Stimulated activated CD8-positive, alpha-beta memory T cell treated with anti-CD3 and anti-CD28 coated beads, Interleukin-4, amount 100 ng/mL, for 24 hours (primary cell): ENCODE data around the gene AKAP6.

Source experiments
- DNase-seq: peaks from one replicate; pipeline ENCODE4 v3.0.0-alpha.2; 2020; ENCODE audit warnings: low read depth

Gene AKAP6

DNA sequence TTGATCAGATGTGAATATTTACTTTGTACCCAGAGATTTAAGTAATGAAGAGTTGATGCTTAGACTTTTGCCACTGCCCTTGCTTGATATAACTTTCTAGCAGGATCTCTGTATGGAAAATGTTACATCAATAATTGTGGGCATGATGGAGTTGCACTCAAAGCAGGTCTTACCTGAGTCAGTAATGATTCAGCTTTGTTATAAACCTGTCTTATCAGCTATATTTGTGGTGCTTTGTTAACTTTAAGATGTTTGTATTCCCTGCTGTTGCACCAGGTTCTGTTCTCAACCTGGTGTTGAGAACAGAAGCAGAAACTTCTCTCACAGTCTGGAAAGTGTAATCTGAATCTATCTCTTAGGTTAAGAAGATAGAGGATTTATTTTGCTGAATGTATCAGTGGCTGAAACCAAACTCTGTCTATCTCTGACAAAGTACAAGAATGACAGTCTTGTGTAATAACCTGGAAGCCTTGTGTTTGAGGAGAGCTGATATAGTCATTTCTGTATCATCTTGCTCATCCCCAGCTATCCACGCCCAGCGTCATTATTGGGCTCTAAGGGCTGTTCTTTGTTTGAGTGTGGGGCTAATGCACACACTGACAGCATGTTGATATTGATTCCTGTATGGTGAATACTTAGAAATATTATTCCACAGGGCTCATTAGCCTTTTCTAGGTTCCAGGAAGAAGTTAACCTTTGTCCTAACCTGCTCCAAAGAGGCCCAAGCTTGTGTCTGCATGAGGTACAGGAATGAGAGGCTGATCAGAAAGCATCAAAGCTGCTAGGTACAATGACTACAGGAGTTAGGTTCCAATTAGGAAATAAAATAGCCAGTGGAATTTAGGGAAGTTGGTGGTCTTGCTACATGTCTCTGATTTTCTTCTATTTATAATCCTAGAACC lies 3.6 kb downstream of the AKAP6 start:
- no peak for DNase-seq

GRCh38 chr14:32336702-32337101 lies 7.6 kb downstream of the AKAP6 start:
- no peak for DNase-seq

GRCh38 chr14:32337759-32338158 lies 8.7 kb downstream of the AKAP6 start:
- no peak for DNase-seq

DNA sequence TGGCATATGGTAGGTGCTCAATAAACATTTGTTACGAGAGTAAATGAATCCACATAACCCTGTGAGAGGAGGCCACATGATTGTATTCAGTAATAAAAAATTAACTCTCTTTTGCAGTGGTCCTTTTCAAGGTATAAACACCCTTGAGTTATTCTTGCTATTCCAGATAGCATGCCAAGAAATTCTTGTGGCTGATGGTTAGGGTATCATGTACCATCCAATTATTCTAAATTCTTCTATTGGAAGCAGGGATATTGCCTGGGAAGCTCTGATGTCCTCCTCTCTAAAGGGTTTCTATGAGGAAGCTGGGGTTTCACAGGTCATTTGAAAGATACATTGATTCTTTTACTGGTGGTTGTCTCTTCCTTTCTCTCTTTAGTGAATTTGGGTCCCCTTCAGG lies 10.1 kb downstream of the AKAP6 start:
- DNase-seq: no peak

DNA sequence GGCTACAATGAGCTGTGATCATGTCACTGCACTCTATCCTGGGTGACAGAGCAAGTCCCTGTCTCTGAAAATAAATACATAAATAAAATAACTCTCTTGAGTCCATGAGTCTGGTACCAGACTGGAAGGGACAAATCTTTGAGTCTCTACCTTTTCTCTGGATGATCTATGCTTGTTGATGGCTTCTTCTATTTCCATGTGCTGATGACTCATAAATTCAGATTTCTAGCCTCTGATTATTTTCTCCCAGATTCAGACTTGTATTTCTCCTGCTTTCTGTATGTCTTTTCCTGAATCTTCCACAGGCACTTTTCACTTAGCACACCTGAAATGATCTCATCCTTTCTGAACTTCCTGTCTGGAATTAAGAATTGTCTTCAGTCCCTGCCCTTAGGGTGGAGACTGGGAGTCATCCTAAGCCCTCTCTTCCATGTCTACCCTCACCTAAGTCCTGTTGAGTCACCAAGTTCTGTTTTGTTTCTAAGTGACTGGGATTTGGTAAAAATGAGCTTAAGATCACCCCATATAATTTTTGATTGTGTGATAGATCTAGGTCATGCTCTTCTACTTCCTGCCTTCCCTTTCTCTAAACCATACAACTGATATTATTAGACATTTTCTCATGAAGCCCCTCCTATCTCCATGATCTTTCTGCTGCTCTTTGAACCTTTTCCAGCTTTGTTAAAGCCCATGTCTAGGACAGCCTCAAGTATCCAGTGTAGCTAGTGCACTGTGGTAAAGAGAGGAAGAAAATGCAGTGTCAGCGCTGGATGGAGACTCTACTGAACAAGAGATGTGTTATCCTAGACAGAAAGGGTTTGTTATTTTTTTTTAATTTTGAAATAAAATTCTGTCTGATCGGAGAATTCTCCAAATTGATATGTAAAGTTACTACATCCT lies 13.1 kb downstream of the AKAP6 start:
- DNase-seq: no peak

GRCh38 chr14:32342847-32343194 lies 13.7 kb downstream of the AKAP6 start:
- no peak for DNase-seq

- no peak for DNase-seq
Measured at GRCh38 chr14:32343926-32344430, 14.9 kb downstream of the AKAP6 start.

- no peak for DNase-seq
Measured at GRCh38 chr14:32345311-32345791, 16.3 kb downstream of the AKAP6 start.

- no peak for DNase-seq
Measured at GRCh38 chr14:32349322-32349721, 20.2 kb downstream of the AKAP6 start.

DNA sequence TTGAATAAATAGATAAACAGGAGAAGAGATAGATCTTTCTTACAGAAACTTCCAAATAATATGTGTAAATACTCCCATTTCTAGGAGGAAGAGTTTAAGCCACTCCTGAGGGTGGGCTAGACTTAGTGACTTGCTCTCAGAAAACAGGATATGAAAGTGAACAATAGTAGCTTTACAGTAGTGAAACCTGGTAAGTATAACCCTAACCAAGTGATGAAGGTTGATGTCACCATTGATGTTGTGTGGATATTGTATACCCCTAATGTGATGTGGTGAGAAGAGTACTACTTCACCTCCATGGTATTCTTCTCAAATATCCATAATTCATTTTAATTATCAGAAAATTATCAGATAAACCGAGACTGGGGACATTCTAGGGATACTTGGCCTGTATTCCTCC lies 20.9 kb downstream of the AKAP6 start:
- DNase-seq: no peak

DNA sequence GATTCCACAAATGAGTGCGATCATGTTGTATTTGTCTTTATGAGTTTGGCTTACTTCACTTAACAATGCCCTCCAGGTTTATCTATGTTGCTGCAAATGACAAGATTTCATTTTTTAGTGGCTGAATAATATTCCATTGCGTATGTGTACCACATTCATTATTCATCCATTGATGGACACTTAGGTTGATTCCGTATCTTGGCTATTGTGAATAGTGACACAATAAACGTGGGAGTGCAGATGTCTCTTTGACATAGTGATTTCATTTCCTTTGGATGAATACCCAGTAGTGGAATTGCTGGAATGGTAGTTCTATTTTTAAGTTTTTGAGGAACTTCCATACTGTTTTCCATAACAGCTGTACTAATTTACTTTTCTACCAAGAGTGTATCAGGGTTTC lies 23.5 kb downstream of the AKAP6 start:
- no peak for DNase-seq

DNA sequence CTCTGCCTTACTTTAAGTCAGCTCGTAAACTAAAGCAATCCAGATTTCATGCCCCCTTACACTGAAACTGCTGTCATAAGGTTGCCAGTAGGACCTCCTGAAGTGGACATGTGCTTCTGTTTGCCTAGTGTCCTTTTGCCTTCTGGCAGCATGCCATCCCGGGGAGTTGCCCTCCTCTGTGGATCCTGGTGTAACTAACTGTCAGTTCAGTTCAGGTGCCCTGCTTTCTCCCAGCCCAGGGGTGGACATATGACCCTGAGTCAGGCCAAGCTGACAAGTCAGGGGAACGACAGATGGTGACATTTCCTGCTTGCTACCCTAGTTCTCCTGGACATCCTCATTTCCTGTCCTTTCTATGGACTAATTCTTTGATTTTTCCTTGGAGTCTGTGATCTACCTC lies 25.6 kb downstream of the AKAP6 start:
- DNase-seq: no peak

GRCh38 chr14:32358781-32359180 lies 29.7 kb downstream of the AKAP6 start:
- no peak for DNase-seq

GRCh38 chr14:32361674-32362073 lies 32.6 kb downstream of the AKAP6 start:
- no peak for DNase-seq

DNA sequence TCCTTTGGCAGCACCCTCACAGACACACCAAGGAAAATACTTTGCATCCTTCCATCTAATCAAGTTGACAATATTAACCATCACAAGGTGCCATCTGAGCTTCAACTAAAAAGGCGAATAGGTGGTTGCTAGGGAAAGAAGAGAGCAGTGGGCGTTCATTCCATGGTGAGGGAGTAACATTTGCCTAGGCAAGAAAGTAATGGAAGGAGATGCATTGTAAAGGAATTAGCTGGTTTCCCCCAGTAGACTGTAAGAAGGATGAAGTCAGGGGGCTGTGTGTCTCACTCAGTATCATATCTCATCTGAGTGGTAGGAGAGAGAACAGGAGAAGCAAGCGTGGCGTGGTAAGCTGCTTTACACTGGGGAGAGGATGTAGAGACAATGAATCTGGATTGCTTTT lies 34.7 kb downstream of the AKAP6 start:
- no peak for DNase-seq

- DNase-seq: no peak
Measured at GRCh38 chr14:32364941-32365340, 35.8 kb downstream of the AKAP6 start.

DNA sequence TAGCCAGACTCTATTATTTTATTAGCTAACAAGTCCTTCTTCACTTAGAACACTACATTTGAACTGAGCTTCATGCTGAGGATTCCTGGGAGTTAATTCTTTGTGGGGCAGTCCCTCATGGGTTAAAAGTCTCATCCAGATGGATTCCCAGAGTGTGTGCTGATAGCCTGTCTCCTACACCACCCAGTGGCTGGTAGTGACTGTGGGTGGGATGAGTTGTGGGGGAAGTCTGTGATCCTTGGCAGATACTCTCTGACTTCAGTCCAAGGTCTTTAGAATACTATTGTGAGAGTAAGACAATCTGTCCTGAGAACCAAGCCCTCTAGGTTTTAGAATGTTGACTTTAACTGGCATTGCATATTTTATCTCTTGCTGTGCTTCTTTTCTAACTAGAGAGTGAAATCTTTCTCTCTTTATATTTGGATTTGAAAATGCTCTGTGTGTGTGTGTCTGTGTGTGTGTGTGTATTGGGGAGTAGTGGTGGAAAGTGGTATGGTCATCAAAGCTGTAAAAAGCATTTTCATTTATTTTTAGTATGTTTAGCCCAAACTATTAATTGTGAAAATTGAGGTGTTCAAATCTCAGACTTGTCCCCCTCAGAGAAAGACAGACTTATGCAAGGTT lies 37.3 kb downstream of the AKAP6 start:
- no peak for DNase-seq

- no peak for DNase-seq
Measured at GRCh38 chr14:32366986-32367385, 37.9 kb downstream of the AKAP6 start.

DNA sequence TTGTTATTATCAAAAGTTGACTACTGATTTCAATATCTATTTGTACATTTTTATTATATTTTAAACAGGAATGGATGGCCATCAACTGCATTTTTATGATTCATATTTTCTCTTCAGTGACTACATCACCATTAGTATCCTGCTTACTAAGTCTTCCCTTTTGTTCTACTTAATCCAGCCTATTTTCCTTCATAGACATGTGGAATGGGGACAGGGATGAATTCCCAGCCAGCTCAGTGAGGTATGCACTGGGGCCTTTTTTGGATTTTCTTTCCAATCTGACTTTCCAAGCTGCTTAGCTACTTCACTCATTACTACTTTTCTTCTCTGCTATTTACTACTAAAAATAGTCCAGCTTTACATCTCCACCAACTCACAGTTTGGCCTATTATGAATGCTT lies 38.4 kb downstream of the AKAP6 start:
- DNase-seq: no peak

GRCh38 chr14:32368107-32368506 lies 39.0 kb downstream of the AKAP6 start:
- no peak for DNase-seq

DNA sequence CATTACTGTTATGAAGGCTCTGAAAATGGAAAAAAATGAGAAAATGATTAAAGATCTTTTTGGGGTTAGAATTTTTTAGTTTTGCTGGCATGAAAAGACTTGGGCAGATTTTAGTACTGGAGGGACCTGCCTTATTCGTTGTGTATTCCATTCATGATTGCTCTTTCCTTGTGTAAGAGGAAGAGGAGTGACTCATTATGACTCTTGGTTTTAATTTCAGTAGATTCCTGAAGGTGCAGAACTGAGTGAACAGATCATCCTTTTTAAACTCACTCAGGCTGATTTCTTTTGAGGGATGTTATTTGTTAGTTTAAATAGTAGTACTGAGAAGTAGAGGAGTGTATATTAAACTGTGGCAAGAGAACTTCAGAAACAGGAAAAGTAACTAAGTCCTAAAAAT lies 41.6 kb downstream of the AKAP6 start:
- DNase-seq: no peak

DNA sequence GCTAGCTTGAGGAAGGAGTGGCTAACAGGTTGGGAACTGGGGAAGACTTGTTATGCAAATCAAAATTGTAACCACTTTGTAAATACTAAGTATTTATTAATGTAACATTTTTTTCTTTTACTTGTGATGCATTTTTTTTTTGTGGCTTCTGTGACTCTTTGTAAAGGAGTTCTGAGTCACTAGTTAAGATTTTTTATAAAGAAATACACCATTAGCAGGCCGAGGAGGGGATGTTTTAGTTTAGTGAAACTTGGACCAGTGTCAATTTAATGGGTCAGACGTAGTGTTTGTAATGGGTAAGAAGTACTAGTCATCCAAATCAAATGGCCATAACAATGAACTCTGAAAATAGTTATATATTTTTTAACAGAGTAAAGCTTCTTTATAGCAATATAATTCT lies 43.1 kb downstream of the AKAP6 start:
- no peak for DNase-seq
